PFSK-1 (cell line): ENCODE measurements around the gene ABCA7.
A peak's percentile ranks its signal among the peaks of the same experiment; 100 is the strongest.

ENCODE experiments used
- FOXP2 ChIP-seq: optimal IDR thresholded peaks from 2 replicates; pipeline ENCODE3; 2011; ENCODE audit warnings: borderline replicate concordance, control low read depth, inconsistent platforms; ENCODE audit not compliant: insufficient read depth; ENCODE audit errors: extremely low read length, extremely low read depth
- POLR2AphosphoS5 ChIP-seq: IDR thresholded peaks from 2 replicates; pipeline ENCODE4 v1.6.1; 2012; ENCODE audit warnings: low read depth, mild to moderate bottlenecking, control low read depth, low read length, moderate library complexity
- SIN3A ChIP-seq: IDR thresholded peaks from 2 replicates; pipeline ENCODE4 v1.6.1; 2012; ENCODE audit warnings: mild to moderate bottlenecking, low read length, moderate library complexity, borderline replicate concordance; ENCODE audit not compliant: insufficient read depth
- TF ChIP-seq, protein P1 (sequence below), 2 experiments: IDR thresholded peaks; 2 replicates each; pipeline versions ENCODE4 v1.6.1 to v1.8.0; 2011 to 2012; ENCODE audit warnings: low read depth in 2 of 2, low read length in 2 of 2, control low read depth in 1 of 2, inconsistent platforms in 1 of 2, mild to moderate bottlenecking in 1 of 2, moderate library complexity in 1 of 2; ENCODE audit not compliant: insufficient read depth in 1 of 2

DNA sequence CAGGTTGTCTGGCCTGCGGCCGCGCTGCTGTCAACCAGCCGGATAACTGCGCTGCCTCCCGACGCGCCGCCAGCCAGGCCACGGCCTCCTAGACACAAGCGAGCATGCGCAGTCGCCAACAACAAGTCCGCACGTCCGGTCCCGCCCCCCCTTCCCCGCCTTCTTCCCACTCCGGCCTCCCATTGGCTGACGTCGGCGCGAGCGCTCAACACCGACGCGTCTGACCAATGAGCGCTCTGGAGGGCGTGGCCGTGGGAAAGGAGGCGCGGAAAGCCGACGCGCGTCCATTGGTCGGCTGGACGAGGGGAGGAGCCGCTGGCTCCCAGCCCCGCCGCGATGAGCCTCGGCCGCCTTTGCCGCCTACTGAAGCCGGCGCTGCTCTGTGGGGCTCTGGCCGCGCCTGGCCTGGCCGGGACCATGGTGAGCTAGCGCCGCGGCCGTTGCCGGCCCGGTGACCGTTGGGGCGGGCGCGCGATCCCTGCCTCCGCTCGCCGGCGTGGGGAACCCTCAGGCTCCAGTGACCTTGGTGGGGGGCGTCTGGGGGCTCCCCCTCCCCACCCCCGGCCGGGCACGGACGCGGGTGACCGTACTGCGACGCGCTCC is 63.9 kb downstream of the ABCA7 start, which contains the start of gene GPX4:
- TF ChIP-seq POLR2AphosphoS5 (peak; percentile 95), SIN3A (peak; percentile 63; the same call in 1 of the 2 replicates), FOXP2 (peak; percentile 71)
- TF ChIP-seq, protein P1, sequence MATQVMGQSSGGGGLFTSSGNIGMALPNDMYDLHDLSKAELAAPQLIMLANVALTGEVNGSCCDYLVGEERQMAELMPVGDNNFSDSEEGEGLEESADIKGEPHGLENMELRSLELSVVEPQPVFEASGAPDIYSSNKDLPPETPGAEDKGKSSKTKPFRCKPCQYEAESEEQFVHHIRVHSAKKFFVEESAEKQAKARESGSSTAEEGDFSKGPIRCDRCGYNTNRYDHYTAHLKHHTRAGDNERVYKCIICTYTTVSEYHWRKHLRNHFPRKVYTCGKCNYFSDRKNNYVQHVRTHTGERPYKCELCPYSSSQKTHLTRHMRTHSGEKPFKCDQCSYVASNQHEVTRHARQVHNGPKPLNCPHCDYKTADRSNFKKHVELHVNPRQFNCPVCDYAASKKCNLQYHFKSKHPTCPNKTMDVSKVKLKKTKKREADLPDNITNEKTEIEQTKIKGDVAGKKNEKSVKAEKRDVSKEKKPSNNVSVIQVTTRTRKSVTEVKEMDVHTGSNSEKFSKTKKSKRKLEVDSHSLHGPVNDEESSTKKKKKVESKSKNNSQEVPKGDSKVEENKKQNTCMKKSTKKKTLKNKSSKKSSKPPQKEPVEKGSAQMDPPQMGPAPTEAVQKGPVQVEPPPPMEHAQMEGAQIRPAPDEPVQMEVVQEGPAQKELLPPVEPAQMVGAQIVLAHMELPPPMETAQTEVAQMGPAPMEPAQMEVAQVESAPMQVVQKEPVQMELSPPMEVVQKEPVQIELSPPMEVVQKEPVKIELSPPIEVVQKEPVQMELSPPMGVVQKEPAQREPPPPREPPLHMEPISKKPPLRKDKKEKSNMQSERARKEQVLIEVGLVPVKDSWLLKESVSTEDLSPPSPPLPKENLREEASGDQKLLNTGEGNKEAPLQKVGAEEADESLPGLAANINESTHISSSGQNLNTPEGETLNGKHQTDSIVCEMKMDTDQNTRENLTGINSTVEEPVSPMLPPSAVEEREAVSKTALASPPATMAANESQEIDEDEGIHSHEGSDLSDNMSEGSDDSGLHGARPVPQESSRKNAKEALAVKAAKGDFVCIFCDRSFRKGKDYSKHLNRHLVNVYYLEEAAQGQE (IDR thresholded peaks at IDR 0.05; ENCODE audit: insufficient read depth in 1 of 2, low read depth in 2 of 2, low read length in 2 of 2): no peak
